K562 (cell line): ENCODE data around the gene OR10H3. TPM values are rescaled to one million over a fixed set of nuclear protein-coding genes. Genes with fewer than 3 reads are reported as not detected.

Experiments used
- ATAC-seq: fragments of 200-7000 bp; cut with Tn5 transposase; 3 replicates; pipeline ENCODE4 v1.9.1; 2020; ENCODE audit warnings: moderate library complexity
- BruUV-seq: library from RNA; stranded (reverse); fragments of 400-500 nt; replicated peaks from 2 replicates; lab custom pipeline; 2021; lab: Mats Ljungman, UMichigan
- CTCF ChIA-PET: fragments of 300-600 bp; formaldehyde crosslinking; extraction: SDS; loops from one replicate; lab custom pipeline; 2021; ENCODE audit warnings: low intra/inter-chr PET ratio; lab: Yijun Ruan, JAX
- POLR2A ChIA-PET: fragments of 300-600, 350-650 bp; sonication (Branson Sonifier 250); formaldehyde crosslinking; extraction: SDS; loops from one replicate; lab custom pipeline; 2021; ENCODE audit warnings: antibody characterized with exemption, inconsistent platforms; lab: Yijun Ruan, JAX
- DNase-seq, 4 experiments: peaks; one replicate each; pipeline versions ENCODE4 v3.0.0 to v3.0.0-alpha.2; 2011 to 2018; ENCODE audit warnings: low spot score in 3 of 4, mixed read lengths in 3 of 4; ENCODE audit errors: extremely low read depth in 1 of 4
- FAIRE-seq: peaks from 2 replicates; lab custom pipeline; 2011; peaks lifted over from hg19 to GRCh38; lab: Jason Lieb, UNC
- H2AFZ ChIP-seq: 2 replicates; pipeline ENCODE4 v1.6.0; 2011; ENCODE audit warnings: low read depth, low read length, control low read depth, inconsistent platforms
- H3K27ac ChIP-seq: fragments of 200-600 bp; 3 replicates; pipeline ENCODE4 v1.8.0; 2011; ENCODE audit warnings: low read depth, mild to moderate bottlenecking, control low read depth, inconsistent platforms, low read length, moderate library complexity, mixed read lengths; ENCODE audit errors: extremely low read depth
- H3K27me3 ChIP-seq, 2 experiments: fragments of 300-600 bp in 1 of 2; 2 replicates in 1 of 2; 3 replicates in 1 of 2; pipeline versions ENCODE4 v1.6.0 to v1.8.0; 2011; ENCODE audit warnings: inconsistent platforms in 2 of 2, low read length in 2 of 2, mild to moderate bottlenecking in 1 of 2, mixed read lengths in 1 of 2, moderate library complexity in 1 of 2; ENCODE audit not compliant: control insufficient read depth in 2 of 2, insufficient read depth in 2 of 2
- H3K36me3 ChIP-seq: fragments of 300-600 bp; 3 replicates; pipeline ENCODE4 v1.8.0; 2011; ENCODE audit warnings: mild to moderate bottlenecking, low read length, inconsistent platforms; ENCODE audit not compliant: control insufficient read depth, insufficient read depth
- H3K4me1 ChIP-seq, 2 experiments: fragments of 200-600 bp in 1 of 2; replicated peaks in 1 of 2; 2 replicates in 1 of 2; 3 replicates in 1 of 2; pipeline versions ENCODE4 v1.5.1 to v1.8.0; 2011; ENCODE audit warnings: inconsistent platforms in 2 of 2, low read length in 2 of 2, mild to moderate bottlenecking in 1 of 2, mixed read lengths in 1 of 2, moderate library complexity in 1 of 2; ENCODE audit not compliant: control insufficient read depth in 2 of 2, insufficient read depth in 2 of 2
- H3K4me2 ChIP-seq: 2 replicates; pipeline ENCODE4 v1.6.1; 2011; ENCODE audit warnings: low read length, control low read depth, inconsistent platforms, mixed read lengths; ENCODE audit not compliant: insufficient read depth
- H3K4me3 ChIP-seq: fragments of 200-600 bp; sonication (generic), shearing (Covaris generic); 2 replicates; pipeline ENCODE4 v1.5.1; 2016; ENCODE audit warnings: control low read depth, inconsistent platforms
- H3K79me2 ChIP-seq: fragments of 200-600 bp; 3 replicates; pipeline ENCODE4 v1.8.0; 2011; ENCODE audit warnings: low read length, inconsistent platforms; ENCODE audit not compliant: control insufficient read depth, insufficient read depth
- H3K9ac ChIP-seq, 2 experiments: 2 replicates each; pipeline versions ENCODE4 v1.6.0 to v1.6.1; 2011; ENCODE audit warnings: low read depth in 2 of 2, low read length in 2 of 2, control low read depth in 1 of 2, inconsistent platforms in 1 of 2, mild to moderate bottlenecking in 1 of 2, mixed read lengths in 1 of 2; ENCODE audit not compliant: insufficient read depth in 1 of 2
- H3K9me1 ChIP-seq: one replicate; pipeline ENCODE4 v1.6.0; 2011; ENCODE audit warnings: inconsistent platforms, mild to moderate bottlenecking, low read length, moderate library complexity; ENCODE audit not compliant: control insufficient read depth, insufficient read depth
- H3K9me3 ChIP-seq: replicated peaks from 2 replicates; pipeline ENCODE4 v1.5.1; 2011; ENCODE audit warnings: low read depth, low read length, inconsistent platforms; ENCODE audit not compliant: control insufficient read depth, insufficient read depth
- H4K20me1 ChIP-seq: replicated peaks from 2 replicates; pipeline ENCODE4 v1.6.1; 2011; ENCODE audit warnings: low read length, inconsistent platforms, mixed read lengths; ENCODE audit not compliant: control insufficient read depth, insufficient read depth
- ADNP ChIP-seq: fragments of 200-800 bp; sonication (Bioruptor generic); IDR thresholded peaks from 2 replicates; pipeline ENCODE4 v1.6.1; 2016; ENCODE audit warnings: missing genetic modification characterization, missing compliant biosample characterization
- ASH1L ChIP-seq: fragments of 450-650 bp; IDR thresholded peaks from 2 replicates; pipeline ENCODE4 v1.6.1; 2018; ENCODE audit warnings: borderline replicate concordance, mild to moderate bottlenecking, low read depth; ENCODE audit not compliant: partially characterized antibody
- BACH1 ChIP-seq: fragments of 200-800 bp; sonication (Bioruptor generic); IDR thresholded peaks from 2 replicates; pipeline ENCODE4 v1.6.1; 2016; ENCODE audit warnings: missing genetic modification characterization, missing compliant biosample characterization
- CBFB ChIP-seq: sonication (generic); formaldehyde crosslinking; IDR thresholded peaks from 2 replicates; pipeline ENCODE4 v1.4.0; 2020; ENCODE audit warnings: mild to moderate bottlenecking, missing genetic modification reagents
- CEBPB ChIP-seq: fragments of 450-650 bp; IDR thresholded peaks from 2 replicates; pipeline ENCODE4 v1.6.1; 2016; ENCODE audit warnings: missing genetic modification characterization, missing compliant biosample characterization
- GABPA ChIP-seq: fragments of 200-800 bp; sonication (Bioruptor generic); conservative IDR thresholded peaks from 2 replicates; pipeline ENCODE4 v1.6.1; 2016; ENCODE audit warnings: low read depth, missing genetic modification characterization, missing compliant biosample characterization
- ID3 ChIP-seq, 2 experiments: fragments of 250-450 bp in 1 of 2; fragments of 450-650 bp in 1 of 2; sonication (Bioruptor Pico) in 1 of 2; IDR thresholded peaks; 2 replicates each; pipeline versions ENCODE4 v1.6.1 to v1.8.0; 2016 to 2021; ENCODE audit warnings: mild to moderate bottlenecking in 2 of 2, moderate library complexity in 2 of 2, missing compliant biosample characterization in 1 of 2, missing genetic modification characterization in 1 of 2
- MBD2 ChIP-seq: sonication (generic); IDR thresholded peaks from 2 replicates; pipeline ENCODE4 v1.6.1; 2016; ENCODE audit warnings: low read depth, borderline replicate concordance
- NR1H2 ChIP-seq: sonication (generic); formaldehyde crosslinking; IDR thresholded peaks from 2 replicates; pipeline ENCODE4 v1.4.0; 2020; ENCODE audit warnings: mild to moderate bottlenecking, missing genetic modification reagents
- NR2C2 ChIP-seq, 2 experiments: fragments of 200-800 bp in 1 of 2; sonication (Bioruptor generic) in 1 of 2; sonication (generic) in 1 of 2; formaldehyde crosslinking in 1 of 2; IDR thresholded peaks; 2 replicates each; pipeline versions ENCODE4 v1.6.1 to v1.8.0; 2016 to 2022; ENCODE audit warnings: mild to moderate bottlenecking in 1 of 2, missing compliant biosample characterization in 1 of 2, missing genetic modification characterization in 1 of 2, missing genetic modification reagents in 1 of 2
- RUNX1 ChIP-seq: sonication (generic); IDR thresholded peaks from 2 replicates; pipeline ENCODE4 v1.6.1; 2016; ENCODE audit warnings: antibody characterized with exemption, low read depth
- TAL1 ChIP-seq: fragments of 450-650 bp; IDR thresholded peaks from 2 replicates; pipeline ENCODE4 v1.6.1; 2016; ENCODE audit warnings: mild to moderate bottlenecking
- TEAD4 ChIP-seq, 2 experiments: sonication (generic) in 1 of 2; formaldehyde crosslinking in 1 of 2; IDR thresholded peaks; 2 replicates each; pipeline versions ENCODE4 v1.6.1 to v1.8.0; 2012 to 2022; ENCODE audit warnings: borderline replicate concordance in 1 of 2, inconsistent platforms in 1 of 2, low read length in 1 of 2, mild to moderate bottlenecking in 1 of 2, missing genetic modification reagents in 1 of 2
- ZNF239 ChIP-seq: fragments of 250-450 bp; sonication (Bioruptor Pico); IDR thresholded peaks from 2 replicates; pipeline ENCODE4 v1.4.0; 2020; ENCODE audit warnings: mild to moderate bottlenecking
- ZNF695 ChIP-seq: fragments of 450-650 bp; formaldehyde crosslinking; IDR thresholded peaks from 2 replicates; pipeline ENCODE4 v1.4.0; 2020; ENCODE audit warnings: mild to moderate bottlenecking, moderate library complexity
- WGBS: fragments of 100-300 bp; shearing (Covaris generic); methylation state at CpG from one replicate; pipeline ENCODE4 v1.1.6; 2016; ENCODE audit warnings: low coverage, mixed read lengths; ENCODE audit not compliant: insufficient coverage; ENCODE audit errors: missing lambda C conversion rate; 5-methylcytosine and 5-hydroxymethylcytosine counted together
- in situ Hi-C: fragments of 300-500 bp; cut with MboI; formaldehyde crosslinking; loops from 4 replicates; pipeline ENCODE4 v1.15.0; 2018; ENCODE audit warnings: inconsistent platforms, mixed read lengths
- intact Hi-C: fragments of 100-400 bp; cut with micrococcal nuclease; formaldehyde crosslinking; loops from 2 replicates; pipeline ENCODE4 v1.14.2; 2022
- polyA plus RNA-seq, 8 experiments: library from polyadenylated mRNA; depleted of rRNA in 4 of 8; stranded (reverse) in 5 of 8; unstranded in 3 of 8; fragments of >200 nt; fragmentation: Nextera tagmentation in 2 of 8; fragmentation: Illumina TruSeq in 1 of 8; extraction: Ambion mirVana in 2 of 8; extraction: Trizol in 1 of 8; gene quantifications; 2 replicates each; pipeline versions ENCODE4 v1.2.1 to v1.2.3, GENCODE V29; 2011 to 2014; ENCODE audit warnings: inconsistent platforms in 1 of 8, missing spikeins in 1 of 8
- total RNA-seq, 7 experiments: library from RNA; depleted of rRNA in 6 of 7; stranded (reverse); fragments of >200 nt in 6 of 7; fragmentation: Illumina TruSeq in 2 of 7; extraction: Trizol in 2 of 7; gene quantifications; 2 replicates each; pipeline versions ENCODE4 v1.2.1 to v1.2.3, GENCODE V29; 2011 to 2021; ENCODE audit warnings: low replicate concordance in 1 of 7

The OR10H3 gene
- total and polyA plus RNA-seq, 9 of the 15 experiments (the other 6 are each of a cell fraction or from before 2014, with no cell fraction given) = not detected

DNA sequence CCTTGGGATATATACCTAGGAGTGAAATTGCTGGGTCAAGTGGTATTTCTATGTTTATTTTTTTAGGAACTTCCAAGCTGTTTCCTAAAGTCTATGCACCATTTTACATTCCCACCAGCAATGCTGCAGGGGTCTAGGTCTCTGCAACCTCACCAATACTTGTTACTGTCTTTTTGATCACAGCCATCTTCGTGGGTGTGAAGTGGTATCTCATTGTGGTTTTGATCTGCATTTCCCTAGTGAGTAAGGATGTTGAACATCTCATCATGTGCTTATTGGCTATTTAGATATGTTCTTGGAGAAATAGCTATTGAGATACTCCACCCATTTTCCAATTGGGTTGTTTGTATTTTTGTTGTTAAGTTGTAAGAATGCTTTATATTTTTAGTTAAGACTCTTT lies 7.2 kb upstream of the OR10H3 start:
- H2AFZ ChIP-seq = no peak overlapping the region
- no peak for FAIRE-seq
- H3K27me3 ChIP-seq = peaks cover 0 to 7% of the 10 kb centered on the region in 2 experiments; a peak in 2 of 5 replicates
- no peaks in the 10 kb centered on the region for H3K36me3 ChIP-seq
- H3K27ac ChIP-seq = no peak overlapping the region
- in situ Hi-C loops = no loop called here
- intact Hi-C loops = no loop called here
- CTCF ChIA-PET = interaction anchor here (1.0 kb wide), 1 partner anchor 101 kb away, joined by 3 read pairs; no protein-coding TSS in a partner anchor
- 0% methylated on average over 1 of the region's 1 CpG for WGBS
- no peak overlapping the region for H3K9ac ChIP-seq
- DNase-seq = no peak
- no peaks in the 10 kb centered on the region for H3K9me3 ChIP-seq
- no TSS peak for BruUV-seq
- no peak overlapping the region for H3K4me2 ChIP-seq
- no peaks in the 10 kb centered on the region for H3K9me1 ChIP-seq
- H4K20me1 ChIP-seq = no peaks in the 10 kb centered on the region
- H3K4me1 ChIP-seq = no peaks in the 10 kb centered on the region
- POLR2A ChIA-PET = interaction anchor here (0.6 kb wide), 1 partner anchor 28 kb away, joined by 3 read pairs; no protein-coding TSS in a partner anchor
- TF ChIP-seq CEBPB (tag) (no peak), BACH1 (tag) (no peak), MBD2 (no peak), NR1H2 (CRISPR knock-in tag) (no peak), ADNP (no peak), ASH1L (no peak), ZNF239 (CRISPR knock-in tag) (no peak), GABPA (no peak), ID3 (CRISPR knock-in tag; IDR thresholded peaks at IDR 0.05) (no peak), ID3 (tag; IDR thresholded peaks at IDR 0.05) (no peak), NR2C2 (CRISPR knock-in tag; IDR thresholded peaks at IDR 0.05) (no peak), NR2C2 (tag; IDR thresholded peaks at IDR 0.05) (no peak), ZNF695 (no peak), TAL1 (no peak), TEAD4 (IDR thresholded peaks at IDR 0.05; ENCODE audit: low read length) (no peak), TEAD4 (CRISPR knock-in tag; IDR thresholded peaks at IDR 0.05; ENCODE audit: borderline replicate concordance) (no peak), RUNX1 (no peak), CBFB (no peak)
- no peak overlapping the region for H3K4me3 ChIP-seq
- H3K79me2 ChIP-seq = no peaks in the 10 kb centered on the region
- ATAC-seq = no peak
